WERI-Rb-1 (cell line): ENCODE results near the gene TAF1C.

ENCODE experiments used
- DNase-seq: peaks from one replicate; pipeline ENCODE4 v3.0.0-alpha.2; 2020
- H3K27ac ChIP-seq: fragments of 250-450 bp; sonication (Bioruptor Pico); 2 replicates; pipeline ENCODE4 v1.5.1; 2020; ENCODE audit warnings: mild to moderate bottlenecking, moderate library complexity
- H3K27me3 ChIP-seq: fragments of 250-450 bp; sonication (Bioruptor Pico); 2 replicates; pipeline ENCODE4 v1.5.1; 2021; ENCODE audit warnings: mild to moderate bottlenecking, low read depth, moderate library complexity; ENCODE audit not compliant: insufficient read depth, severe bottlenecking
- H3K36me3 ChIP-seq: fragments of 250-450 bp; sonication (Bioruptor Pico); 2 replicates; pipeline ENCODE4 v1.5.1; 2020; ENCODE audit warnings: mild to moderate bottlenecking, moderate library complexity
- H3K4me3 ChIP-seq: 2 replicates; pipeline ENCODE4 v1.5.1; 2011; ENCODE audit warnings: low read depth, mild to moderate bottlenecking, control low read depth, low read length
- H3K9me3 ChIP-seq: fragments of 250-450 bp; sonication (Bioruptor Pico); 2 replicates; pipeline ENCODE4 v1.5.1; 2021; ENCODE audit warnings: mild to moderate bottlenecking, moderate library complexity; ENCODE audit not compliant: severe bottlenecking
- CTCF ChIP-seq: IDR thresholded peaks from 2 replicates; pipeline ENCODE4 v1.5.1; 2011; ENCODE audit warnings: low read depth, mild to moderate bottlenecking, control low read depth, inconsistent platforms, low read length

The TAF1C gene

DNA sequence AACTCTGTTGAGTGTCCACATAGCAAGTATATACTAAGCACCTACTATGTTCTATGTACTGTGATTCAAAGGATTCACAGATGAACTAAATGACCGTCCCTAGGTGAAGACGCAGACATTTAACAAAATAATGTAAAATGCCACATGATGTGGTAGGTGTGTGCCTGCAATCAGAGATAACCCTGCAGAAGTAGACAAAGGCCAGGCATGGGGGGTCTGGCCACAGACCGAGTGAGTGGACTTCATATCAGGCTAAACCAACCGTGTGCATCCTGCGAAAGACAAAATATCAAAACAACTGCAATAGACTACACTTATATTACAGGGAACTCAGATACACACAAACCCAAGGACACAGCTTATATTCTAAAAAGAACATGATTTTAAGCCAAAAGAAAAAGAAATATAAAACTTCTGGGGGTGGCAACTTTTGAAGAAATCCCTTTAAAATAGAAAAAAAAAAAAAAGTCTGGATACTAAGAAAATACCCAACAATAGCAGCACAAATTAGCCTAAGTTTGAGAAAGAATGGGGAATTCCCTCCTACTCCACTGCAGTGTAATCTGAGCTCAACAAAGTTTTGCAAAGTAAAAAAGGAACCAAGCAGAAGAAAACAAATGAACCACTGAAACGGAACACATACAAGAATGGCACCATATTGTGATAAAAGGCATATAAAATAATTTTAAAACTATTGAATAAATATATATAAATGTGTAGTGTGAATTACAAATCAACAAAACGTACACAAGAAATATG is 54.2 kb downstream of the TAF1C start:
- Histone ChIP-seq H3K9me3 (no peaks in the 10 kb centered on the region), H3K27me3 (no peaks in the 10 kb centered on the region), H3K27ac (no peak overlapping the region), H3K36me3 (peaks cover 6% of the 10 kb centered on the region), H3K4me3 (no peak overlapping the region)
- no peak for TF ChIP-seq CTCF
- no peak for DNase-seq

GRCh38 chr16:84131117-84131516 is 55.7 kb downstream of the TAF1C start:
- DNase-seq = no peak
- Histone ChIP-seq H3K9me3 (no peaks in the 10 kb centered on the region), H3K36me3 (peaks cover 6% of the 10 kb centered on the region)

More at GRCh38 chr16:84131117-84131516, 55.7 kb downstream of the TAF1C start:
- TF ChIP-seq CTCF = no peak
- Histone ChIP-seq H3K27ac (no peak overlapping the region), H3K4me3 (no peak overlapping the region), H3K27me3 (no peaks in the 10 kb centered on the region)
